WERI-Rb-1 (cell line): Measurements from ENCODE around the gene TEF.
"Not testable (repeated sequence)": the region's sequence is repeated elsewhere in the genome, so short reads cannot be mapped to it uniquely, and the experiment has no call there.

ENCODE experiments used
- DNase-seq: peaks from one replicate; pipeline ENCODE4 v3.0.0-alpha.2; 2020
- H3K27ac ChIP-seq: fragments of 250-450 bp; sonication (Bioruptor Pico); 2 replicates; pipeline ENCODE4 v1.5.1; 2020; ENCODE audit warnings: mild to moderate bottlenecking, moderate library complexity
- H3K27me3 ChIP-seq: fragments of 250-450 bp; sonication (Bioruptor Pico); 2 replicates; pipeline ENCODE4 v1.5.1; 2021; ENCODE audit warnings: mild to moderate bottlenecking, low read depth, moderate library complexity; ENCODE audit not compliant: insufficient read depth, severe bottlenecking
- H3K36me3 ChIP-seq: fragments of 250-450 bp; sonication (Bioruptor Pico); 2 replicates; pipeline ENCODE4 v1.5.1; 2020; ENCODE audit warnings: mild to moderate bottlenecking, moderate library complexity
- H3K4me3 ChIP-seq: 2 replicates; pipeline ENCODE4 v1.5.1; 2011; ENCODE audit warnings: low read depth, mild to moderate bottlenecking, control low read depth, low read length
- H3K9me3 ChIP-seq: fragments of 250-450 bp; sonication (Bioruptor Pico); 2 replicates; pipeline ENCODE4 v1.5.1; 2021; ENCODE audit warnings: mild to moderate bottlenecking, moderate library complexity; ENCODE audit not compliant: severe bottlenecking
- TF ChIP-seq, protein P1 (sequence below): IDR thresholded peaks from 2 replicates; pipeline ENCODE4 v1.5.1; 2011; ENCODE audit warnings: low read depth, mild to moderate bottlenecking, control low read depth, inconsistent platforms, low read length

TEF gene

DNA sequence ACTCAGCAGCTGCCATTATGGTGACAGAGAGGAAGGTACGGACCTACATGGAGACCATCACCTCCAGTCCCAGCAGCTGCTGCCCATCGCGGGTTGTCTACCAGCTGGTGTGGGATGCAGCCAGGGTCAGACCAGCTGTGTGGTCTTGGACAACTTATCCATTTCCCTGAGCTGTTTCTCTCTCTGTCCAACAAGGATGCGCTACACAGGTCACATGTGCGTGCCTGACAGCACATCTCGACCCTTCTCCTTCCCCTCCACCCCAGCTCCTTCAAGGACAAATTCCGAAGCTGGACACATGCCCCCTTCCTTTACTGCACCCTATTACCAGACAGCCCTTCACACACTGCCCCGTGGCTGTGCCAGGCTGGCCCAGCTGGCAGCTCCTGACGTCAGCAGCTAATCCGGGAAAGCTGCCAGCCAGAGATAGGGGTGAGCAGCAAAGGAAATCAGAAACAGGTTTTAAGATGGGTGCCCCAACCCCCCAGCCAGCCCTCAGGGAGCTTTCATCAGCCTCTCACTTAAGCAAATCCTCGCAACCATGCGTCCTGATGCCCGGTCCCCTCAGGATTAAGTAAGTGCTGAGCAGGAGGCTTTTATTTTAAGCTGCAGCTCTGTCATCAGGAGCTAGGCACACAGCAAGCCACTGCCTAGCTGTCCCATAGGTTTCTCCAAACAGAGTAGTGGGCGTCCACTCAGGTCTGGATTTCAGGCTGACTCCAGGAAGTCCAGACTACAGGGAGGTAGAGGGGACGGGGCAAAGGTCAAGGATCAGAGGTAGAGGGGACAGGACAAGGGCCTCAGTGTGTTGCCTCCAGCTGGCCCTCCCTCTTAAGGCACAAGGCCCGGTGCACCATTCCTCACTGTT, 20.3 kb downstream of the TEF start:
- peak overlapping the region; percentile 13; the same call in 1 of the 2 replicates for H3K4me3 ChIP-seq
- TF ChIP-seq, protein P1, sequence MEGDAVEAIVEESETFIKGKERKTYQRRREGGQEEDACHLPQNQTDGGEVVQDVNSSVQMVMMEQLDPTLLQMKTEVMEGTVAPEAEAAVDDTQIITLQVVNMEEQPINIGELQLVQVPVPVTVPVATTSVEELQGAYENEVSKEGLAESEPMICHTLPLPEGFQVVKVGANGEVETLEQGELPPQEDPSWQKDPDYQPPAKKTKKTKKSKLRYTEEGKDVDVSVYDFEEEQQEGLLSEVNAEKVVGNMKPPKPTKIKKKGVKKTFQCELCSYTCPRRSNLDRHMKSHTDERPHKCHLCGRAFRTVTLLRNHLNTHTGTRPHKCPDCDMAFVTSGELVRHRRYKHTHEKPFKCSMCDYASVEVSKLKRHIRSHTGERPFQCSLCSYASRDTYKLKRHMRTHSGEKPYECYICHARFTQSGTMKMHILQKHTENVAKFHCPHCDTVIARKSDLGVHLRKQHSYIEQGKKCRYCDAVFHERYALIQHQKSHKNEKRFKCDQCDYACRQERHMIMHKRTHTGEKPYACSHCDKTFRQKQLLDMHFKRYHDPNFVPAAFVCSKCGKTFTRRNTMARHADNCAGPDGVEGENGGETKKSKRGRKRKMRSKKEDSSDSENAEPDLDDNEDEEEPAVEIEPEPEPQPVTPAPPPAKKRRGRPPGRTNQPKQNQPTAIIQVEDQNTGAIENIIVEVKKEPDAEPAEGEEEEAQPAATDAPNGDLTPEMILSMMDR = no peak
- DNase-seq = peak; percentile 82
- no peaks in the 10 kb centered on the region for H3K9me3 ChIP-seq
- H3K36me3 ChIP-seq = peaks cover 2% of the 10 kb centered on the region
- H3K27ac ChIP-seq = peak overlapping the region; percentile 61
- H3K27me3 ChIP-seq = no peaks in the 10 kb centered on the region

DNA sequence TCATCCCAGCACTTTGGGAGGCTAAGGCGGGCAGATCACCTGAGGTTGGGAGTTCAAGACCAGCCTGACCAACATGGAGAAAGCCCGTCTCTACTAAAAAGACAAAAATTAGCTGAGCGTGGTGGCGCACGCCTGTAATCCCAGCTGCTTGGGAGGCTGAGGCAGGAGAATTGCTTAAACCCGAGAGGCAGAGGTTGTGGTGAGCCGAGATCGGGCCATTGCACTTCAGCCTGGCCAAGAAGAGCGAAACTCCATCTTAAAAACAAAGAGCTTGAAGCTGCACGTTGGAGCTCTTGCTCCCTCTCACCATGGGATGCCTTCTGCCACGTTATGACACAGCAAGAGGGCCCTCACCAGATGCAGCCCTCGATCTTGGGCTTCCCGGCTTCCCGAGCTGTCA, 21.1 kb downstream of the TEF start:
- peak overlapping the region; percentile 61 for H3K27ac ChIP-seq
- not testable (repeated sequence) for DNase-seq, H3K27me3 ChIP-seq, H3K36me3 ChIP-seq, H3K4me3 ChIP-seq, H3K9me3 ChIP-seq

DNA sequence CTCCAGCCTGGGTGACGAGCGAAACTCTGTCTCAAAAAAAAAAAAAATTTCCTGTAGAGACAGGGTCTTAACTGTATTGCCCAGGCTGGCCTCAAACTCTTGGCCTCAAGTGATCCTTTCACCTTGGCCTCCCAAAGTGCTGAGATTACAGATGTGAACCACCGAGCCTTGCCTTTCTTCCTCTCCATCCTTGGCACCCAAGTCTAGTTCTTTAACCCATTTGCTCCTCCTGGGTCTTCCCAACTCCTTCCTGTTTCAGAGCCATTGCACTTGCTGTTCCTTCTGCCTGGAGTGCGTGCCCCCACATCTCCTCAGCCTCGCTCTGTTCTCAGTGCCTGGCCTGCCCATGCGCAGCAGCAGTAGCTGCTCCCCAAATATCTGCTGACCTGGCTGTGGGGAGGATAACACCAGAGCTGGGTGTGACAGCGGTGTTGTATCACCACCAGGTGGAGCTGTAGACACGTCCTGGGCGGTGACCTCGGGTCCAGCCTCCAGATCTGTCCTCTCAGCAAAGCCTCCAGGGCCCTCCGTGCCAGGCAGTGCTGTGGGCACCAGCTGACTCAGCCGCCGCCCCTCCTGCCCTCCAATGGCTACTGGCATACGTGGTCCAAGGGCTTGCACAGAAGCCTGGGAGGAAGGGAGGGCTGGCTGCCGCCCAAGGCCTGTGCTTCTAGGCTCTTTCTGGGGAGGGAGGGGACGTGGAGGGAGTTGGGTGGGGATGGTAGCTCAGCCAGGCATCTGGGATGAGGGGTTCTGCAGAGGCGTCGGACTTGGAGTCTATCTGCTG, 22.0 kb downstream of the TEF start:
- no peaks in the 10 kb centered on the region for H3K9me3 ChIP-seq
- DNase-seq = peak; percentile 84
- TF ChIP-seq, protein P1 = peak; percentile 99
- no peak overlapping the region for H3K4me3 ChIP-seq
- no peaks in the 10 kb centered on the region for H3K27me3 ChIP-seq
- peak overlapping the region; percentile 61 for H3K27ac ChIP-seq
- H3K36me3 ChIP-seq = no peaks in the 10 kb centered on the region

DNA sequence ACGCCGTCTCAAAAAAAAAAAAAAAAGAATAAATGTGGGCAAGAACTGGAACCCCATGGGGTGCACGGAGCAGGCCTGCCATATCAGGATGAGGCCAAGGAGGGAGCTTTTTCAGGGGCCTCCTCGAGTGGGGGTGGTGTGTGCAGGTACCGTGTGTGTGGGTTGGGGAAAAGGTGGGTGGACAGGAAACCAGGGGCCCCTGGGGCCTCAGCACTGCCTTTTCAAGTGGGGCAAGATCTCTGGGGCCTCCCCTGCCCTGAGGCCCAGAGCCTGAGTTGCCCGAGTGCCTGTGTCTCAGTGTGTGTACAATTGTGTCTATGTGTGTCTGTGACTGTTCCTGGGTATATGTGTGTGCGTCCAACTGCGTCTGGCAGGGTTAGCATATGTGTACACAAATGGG, 23.8 kb downstream of the TEF start:
- Histone ChIP-seq H3K9me3 (no peaks in the 10 kb centered on the region), H3K27me3 (no peaks in the 10 kb centered on the region), H3K27ac (no peak overlapping the region), H3K4me3 (no peak overlapping the region), H3K36me3 (no peaks in the 10 kb centered on the region)
- TF ChIP-seq, protein P1 = no peak
- no peak for DNase-seq

DNA sequence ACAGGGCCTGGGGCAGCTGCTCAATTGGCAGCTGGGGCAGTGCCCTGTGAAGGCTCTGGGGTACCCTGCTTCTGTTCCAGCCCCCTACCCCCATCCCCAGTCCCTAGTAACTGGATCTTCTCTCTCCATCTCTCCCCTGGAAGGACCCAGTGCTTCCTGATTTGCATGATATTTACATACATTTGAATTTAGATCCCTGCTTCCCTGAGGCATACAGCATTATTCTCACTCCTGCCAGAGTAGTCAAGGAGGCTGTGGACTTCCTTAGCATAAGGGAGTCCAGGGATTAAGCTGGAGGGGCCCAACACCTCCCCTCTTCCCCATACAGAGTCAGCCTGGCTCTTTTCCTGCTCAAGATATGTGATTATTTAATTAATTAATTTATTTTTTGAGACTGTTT, 24.7 kb downstream of the TEF start:
- Histone ChIP-seq H3K27ac (no peak overlapping the region), H3K4me3 (no peak overlapping the region), H3K36me3 (no peaks in the 10 kb centered on the region), H3K9me3 (no peaks in the 10 kb centered on the region), H3K27me3 (no peaks in the 10 kb centered on the region)
- DNase-seq = no peak
- TF ChIP-seq, protein P1 = no peak

DNA sequence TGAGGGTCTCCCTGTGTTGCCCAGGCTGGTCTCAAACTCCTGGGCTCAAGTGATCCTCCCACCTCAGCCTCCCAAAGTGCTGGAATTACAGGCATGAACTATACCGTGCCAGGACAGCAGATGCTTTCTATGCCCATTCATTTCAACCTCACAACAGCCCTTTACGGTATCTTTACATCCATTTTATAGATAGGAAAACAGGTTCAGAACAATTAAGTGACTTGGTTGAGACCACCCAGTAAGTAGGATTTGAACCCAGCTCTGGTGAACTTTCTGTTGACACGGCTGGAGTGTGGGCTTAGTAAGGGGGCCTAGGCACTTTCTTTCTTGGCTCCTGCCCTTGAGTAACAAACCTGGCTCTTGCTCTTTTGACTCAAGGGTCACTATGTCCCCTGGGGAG, 25.7 kb downstream of the TEF start:
- H3K9me3 ChIP-seq = no peaks in the 10 kb centered on the region

More for the DNA sequence above, 25.7 kb downstream of the TEF start:
- no peaks in the 10 kb centered on the region for H3K27me3 ChIP-seq
- no peak for DNase-seq
- TF ChIP-seq, protein P1 = no peak
- H3K36me3 ChIP-seq = no peaks in the 10 kb centered on the region
- no peak overlapping the region for H3K4me3 ChIP-seq
- H3K27ac ChIP-seq = no peak overlapping the region
